HL-60 (cell line): ENCODE data around the gene SLC22A23.

Source experiments
- DNase-seq, 2 experiments: peaks; one replicate each; pipeline ENCODE4 v3.0.0-alpha.2; 2010 to 2020; ENCODE audit warnings: low read depth in 1 of 2, low spot score in 1 of 2
- H3K27ac ChIP-seq: fragments of 250-450 bp; sonication (Bioruptor Pico); replicated peaks from 2 replicates; pipeline ENCODE4 v1.5.1; 2020; ENCODE audit warnings: mild to moderate bottlenecking, moderate library complexity
- H3K27me3 ChIP-seq: fragments of 250-450 bp; sonication (Bioruptor Pico); 2 replicates; pipeline ENCODE4 v1.5.1; 2021; ENCODE audit warnings: mild to moderate bottlenecking, moderate library complexity; ENCODE audit not compliant: insufficient read depth, poor library complexity, severe bottlenecking
- H3K4me3 ChIP-seq: replicated peaks from 2 replicates; pipeline ENCODE4 v1.5.1; 2011; ENCODE audit warnings: mild to moderate bottlenecking, control low read depth, low read length; ENCODE audit not compliant: insufficient read depth
- CTCF ChIP-seq: IDR thresholded peaks from one replicate; pipeline ENCODE4 v1.5.1; 2011; ENCODE audit warnings: low read length, control low read depth, inconsistent platforms; ENCODE audit not compliant: insufficient read depth
- GABPA ChIP-seq: IDR thresholded peaks from 2 replicates; pipeline ENCODE4 v1.6.1; 2012; ENCODE audit warnings: low read depth
- POLR2AphosphoS5 ChIP-seq: IDR thresholded peaks from 2 replicates; pipeline ENCODE4 v1.6.1; 2012; ENCODE audit warnings: low read depth
- REST ChIP-seq: IDR thresholded peaks from 2 replicates; pipeline ENCODE4 v1.6.1; 2012; ENCODE audit warnings: low read depth; ENCODE audit not compliant: insufficient replicate concordance
- SPI1 ChIP-seq: IDR thresholded peaks from 2 replicates; pipeline ENCODE4 v1.6.1; 2012; ENCODE audit warnings: low read depth, mild to moderate bottlenecking, borderline replicate concordance

Gene SLC22A23

GRCh38 chr6:3277851-3278416 lies 178.9 kb downstream of the SLC22A23 start:
- Histone ChIP-seq H3K27ac (no peak overlapping the region), H3K4me3 (no peak overlapping the region), H3K27me3 (no peaks in the 10 kb centered on the region)
- no peak for DNase-seq
- TF ChIP-seq CTCF (no peak), REST (no peak), GABPA (no peak), POLR2AphosphoS5 (no peak), SPI1 (no peak)

- TF ChIP-seq POLR2AphosphoS5 (no peak), GABPA (no peak), CTCF (no peak), REST (no peak)
These were observed 179.6 kb downstream of the SLC22A23 start for GRCh38 chr6:3277251-3277650.

GRCh38 chr6:3276174-3277167 lies 180.4 kb downstream of the SLC22A23 start:
- Histone ChIP-seq H3K27me3 (no peaks in the 10 kb centered on the region), H3K27ac (no peak overlapping the region), H3K4me3 (no peak overlapping the region)
- TF ChIP-seq SPI1 (no peak), REST (no peak), CTCF (no peak), GABPA (no peak)
- DNase-seq, result no peak

More at GRCh38 chr6:3277251-3277650, 179.6 kb downstream of the SLC22A23 start:
- Histone ChIP-seq H3K27ac (no peak overlapping the region), H3K4me3 (no peak overlapping the region), H3K27me3 (no peaks in the 10 kb centered on the region)
- DNase-seq, result no peak
